ENCODE data around the gene PCDH1. TPM values are rescaled to one million over a fixed set of nuclear protein-coding genes. Genes with fewer than 3 reads are reported as not detected.
"Not testable (repeated sequence)": the region's sequence is repeated elsewhere in the genome, so short reads cannot be mapped to it uniquely, and the experiment has no call there.

The PCDH1 gene
- total RNA-seq, 3 donors from 2014 or later: 0.05 to 0.24 (median 0.14) TPM

GRCh38 chr5:141909212-141909611, 31.0 kb upstream of the PCDH1 start:
- ATAC-seq (no peak), DNase-seq (no peak)
- peaks cover 7% of the 10 kb centered on the region for H3K4me1 Mint-ChIP-seq (ENCODE audit: low read depth)
- peaks cover 23% of the 10 kb centered on the region for H3K27me3 Mint-ChIP-seq (ENCODE audit: low read depth)
- H3K9me3 Mint-ChIP-seq: no peaks in the 10 kb centered on the region
- H3K4me3 Mint-ChIP-seq: no peak overlapping the region
- H3K36me3 Mint-ChIP-seq (ENCODE audit: insufficient read depth): no peaks in the 10 kb centered on the region

DNA sequence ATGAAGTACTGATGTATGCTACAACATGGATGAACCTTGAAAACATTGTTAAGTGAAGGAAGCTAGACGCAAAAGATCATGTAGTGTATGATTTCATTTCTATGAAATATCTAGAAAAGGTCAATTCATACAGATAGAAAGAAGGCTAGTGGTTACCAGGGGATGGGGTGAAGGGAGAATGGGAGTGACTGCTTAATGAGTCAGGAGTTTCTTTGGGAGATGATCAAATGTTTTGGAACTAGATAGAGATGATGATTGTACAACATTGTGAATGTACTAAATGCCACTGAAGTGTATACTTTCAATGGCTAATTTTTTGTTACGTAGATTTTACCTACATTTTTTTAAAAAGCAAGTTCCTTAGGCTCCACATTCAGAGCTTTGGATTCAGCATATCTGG, 30.6 kb upstream of the PCDH1 start:
- Mint-ChIP-seq H3K27me3 (ENCODE audit: low read depth) (peaks cover 21% of the 10 kb centered on the region), H3K36me3 (ENCODE audit: insufficient read depth) (no peaks in the 10 kb centered on the region), H3K9me3 (no peaks in the 10 kb centered on the region), H3K4me1 (ENCODE audit: low read depth) (peaks cover 7% of the 10 kb centered on the region), H3K4me3 (no peak overlapping the region)
- DNase-seq (no peak), ATAC-seq (no peak)

- no peaks in the 10 kb centered on the region for H3K4me1 Mint-ChIP-seq (ENCODE audit: low read depth)
- DNase-seq: no peak
- H3K36me3 Mint-ChIP-seq (ENCODE audit: insufficient read depth): no peaks in the 10 kb centered on the region
- H3K4me3 Mint-ChIP-seq: no peak overlapping the region
- ATAC-seq: no peak
- H3K9me3 Mint-ChIP-seq: no peaks in the 10 kb centered on the region
- H3K27me3 Mint-ChIP-seq (ENCODE audit: low read depth): peaks cover 5% of the 10 kb centered on the region
These were observed 28.8 kb upstream of the PCDH1 start for GRCh38 chr5:141906972-141907371.

DNA sequence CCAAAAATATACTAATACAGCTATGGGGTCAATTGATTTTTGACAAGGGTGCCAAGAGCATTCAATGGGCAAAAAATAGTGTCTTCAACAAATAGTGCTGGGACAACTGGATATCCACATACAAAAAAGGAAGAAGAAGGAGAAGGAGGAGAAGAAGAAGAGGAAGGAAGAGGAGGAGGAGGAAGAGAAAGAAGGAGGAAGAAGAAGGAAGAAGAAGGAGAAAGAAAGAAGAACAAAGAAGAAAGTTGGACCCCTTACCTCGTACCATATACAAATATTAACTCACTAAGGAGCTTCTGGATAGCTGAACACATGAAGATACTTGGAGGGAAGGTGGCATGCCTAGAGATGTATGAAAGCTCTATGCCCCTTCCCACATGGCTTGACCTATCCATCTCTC, 28.3 kb upstream of the PCDH1 start:
- peaks cover 6% of the 10 kb centered on the region for H3K27me3 Mint-ChIP-seq (ENCODE audit: low read depth)
- H3K36me3 Mint-ChIP-seq (ENCODE audit: insufficient read depth): no peaks in the 10 kb centered on the region
- ATAC-seq: no peak

GRCh38 chr5:141904551-141904950, 26.3 kb upstream of the PCDH1 start:
- H3K27me3 Mint-ChIP-seq (ENCODE audit: low read depth): peaks cover 9% of the 10 kb centered on the region
- no peak overlapping the region for H3K4me3 Mint-ChIP-seq
- no peaks in the 10 kb centered on the region for H3K9me3 Mint-ChIP-seq
- H3K36me3 Mint-ChIP-seq (ENCODE audit: insufficient read depth): no peaks in the 10 kb centered on the region
- H3K4me1 Mint-ChIP-seq (ENCODE audit: low read depth): no peaks in the 10 kb centered on the region
- DNase-seq: no peak
- no peak for ATAC-seq

More for the DNA sequence above, 28.3 kb upstream of the PCDH1 start:
- H3K9me3 Mint-ChIP-seq: no peaks in the 10 kb centered on the region
- H3K4me3 Mint-ChIP-seq: no peak overlapping the region
- no peak for DNase-seq
- no peaks in the 10 kb centered on the region for H3K4me1 Mint-ChIP-seq (ENCODE audit: low read depth)

DNA sequence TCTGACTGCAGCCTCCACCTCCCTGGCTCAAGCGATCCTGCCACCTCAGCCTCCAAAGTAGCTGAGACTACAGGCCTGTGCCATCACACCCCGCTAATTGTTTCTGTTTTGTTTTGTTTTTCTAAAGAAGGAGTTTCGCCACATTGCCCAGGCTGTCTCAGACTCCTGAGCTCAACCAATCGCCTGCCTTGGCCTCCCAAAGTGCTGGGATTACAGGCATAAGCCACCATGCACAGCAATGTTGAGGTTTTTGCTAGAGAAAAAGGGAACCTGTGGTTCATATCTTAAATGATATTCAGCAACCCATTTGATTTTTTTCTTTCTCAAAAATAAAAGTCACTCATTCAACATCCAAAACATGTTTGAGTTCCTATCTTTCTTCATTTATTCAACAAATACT, 25.1 kb upstream of the PCDH1 start:
- no peaks in the 10 kb centered on the region for H3K4me1 Mint-ChIP-seq (ENCODE audit: low read depth)
- no peaks in the 10 kb centered on the region for H3K9me3 Mint-ChIP-seq
- no peak for DNase-seq
- H3K4me3 Mint-ChIP-seq: no peak overlapping the region
- peaks cover 9% of the 10 kb centered on the region for H3K27me3 Mint-ChIP-seq (ENCODE audit: low read depth)
- H3K36me3 Mint-ChIP-seq (ENCODE audit: insufficient read depth): no peaks in the 10 kb centered on the region
- no peak for ATAC-seq

DNA sequence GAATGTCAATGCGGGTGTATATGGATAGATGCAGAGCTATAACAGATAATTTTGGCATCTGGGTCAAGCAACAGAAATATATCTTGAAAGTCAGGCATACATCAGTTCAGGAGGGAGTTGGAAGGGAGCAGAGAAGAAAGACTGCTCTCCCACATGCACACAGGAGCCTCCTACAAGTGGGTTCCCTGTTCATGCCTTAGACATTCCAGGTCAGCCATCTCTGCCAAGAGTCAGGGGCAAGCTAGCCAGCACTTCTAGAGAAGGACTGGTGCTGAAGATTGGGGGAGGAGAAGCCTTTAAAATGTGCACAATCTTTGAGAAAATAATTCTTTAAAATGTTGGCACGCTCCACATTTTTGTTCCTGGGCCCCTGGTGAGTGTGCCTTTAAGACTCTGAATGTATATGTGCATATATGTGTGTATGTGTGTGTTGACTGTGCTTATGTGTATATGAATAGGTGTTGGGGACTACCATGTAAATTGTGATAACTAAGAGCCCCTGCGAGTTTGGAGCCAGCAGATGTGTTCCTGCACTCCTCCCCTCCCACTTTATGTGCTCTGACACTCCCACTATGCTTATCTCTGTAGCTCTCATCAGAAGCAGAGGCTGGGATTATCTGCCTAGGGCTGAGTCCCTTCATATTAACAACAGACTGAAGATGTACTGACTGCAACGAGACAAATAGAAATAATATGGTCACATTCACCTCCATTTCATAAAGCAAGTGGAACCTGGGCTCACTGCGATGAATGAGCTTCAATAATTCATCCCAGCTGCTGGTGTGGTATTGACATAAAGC, 24.0 kb upstream of the PCDH1 start:
- Mint-ChIP-seq H3K27me3 (ENCODE audit: low read depth) (peaks cover 9% of the 10 kb centered on the region), H3K9me3 (no peaks in the 10 kb centered on the region), H3K4me3 (no peak overlapping the region), H3K36me3 (ENCODE audit: insufficient read depth) (no peaks in the 10 kb centered on the region), H3K4me1 (ENCODE audit: low read depth) (no peaks in the 10 kb centered on the region)
- DNase-seq (no peak), ATAC-seq (no peak)

DNA sequence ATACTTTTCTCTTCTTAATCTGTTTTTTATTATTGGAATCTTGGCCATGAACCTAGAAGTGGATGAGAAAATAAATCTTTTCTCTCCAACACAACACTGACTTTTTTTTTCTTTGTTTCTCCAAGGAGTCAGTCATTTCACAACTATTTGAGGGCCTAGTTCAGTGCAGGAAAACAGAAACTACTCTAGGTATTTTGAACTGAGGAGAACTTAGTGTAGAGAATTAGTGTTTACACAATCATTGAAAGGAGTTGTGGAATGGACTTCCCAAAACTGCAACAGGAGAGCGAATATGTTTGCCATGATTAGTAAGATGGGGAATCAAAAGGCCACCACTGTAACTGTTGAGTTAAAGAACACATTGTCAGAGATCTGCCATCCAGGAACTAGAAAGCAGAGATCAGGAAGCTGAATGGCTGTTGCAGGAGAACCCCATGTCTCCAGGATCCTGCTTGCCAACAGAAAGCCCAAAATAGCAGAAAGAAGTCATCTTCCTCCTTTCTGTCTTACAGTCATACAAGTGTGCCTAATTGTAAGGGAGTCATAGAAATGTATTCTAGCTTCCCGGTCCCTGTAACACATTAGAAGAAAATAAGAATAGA, 20.3 kb upstream of the PCDH1 start:
- Mint-ChIP-seq H3K4me3 (no peak overlapping the region), H3K4me1 (ENCODE audit: low read depth) (no peaks in the 10 kb centered on the region), H3K27me3 (ENCODE audit: low read depth) (peaks cover 13% of the 10 kb centered on the region), H3K9me3 (no peaks in the 10 kb centered on the region), H3K36me3 (ENCODE audit: insufficient read depth) (no peaks in the 10 kb centered on the region)
- ATAC-seq: no peak
- DNase-seq: no peak

- H3K36me3 Mint-ChIP-seq (ENCODE audit: insufficient read depth): no peaks in the 10 kb centered on the region
- DNase-seq: no peak
- ATAC-seq: no peak
- H3K4me1 Mint-ChIP-seq (ENCODE audit: low read depth): no peaks in the 10 kb centered on the region
- H3K27me3 Mint-ChIP-seq (ENCODE audit: low read depth): peaks cover 14% of the 10 kb centered on the region
- no peaks in the 10 kb centered on the region for H3K9me3 Mint-ChIP-seq
- H3K4me3 Mint-ChIP-seq: no peak overlapping the region
These were observed 19.2 kb upstream of the PCDH1 start for GRCh38 chr5:141897425-141897824.

- DNase-seq; H3K4me1 Mint-ChIP-seq (ENCODE audit: low read depth); H3K36me3 Mint-ChIP-seq (ENCODE audit: insufficient read depth); H3K9me3 Mint-ChIP-seq; ATAC-seq; H3K4me3 Mint-ChIP-seq: not testable (repeated sequence)
- peaks cover 26% of the 10 kb centered on the region for H3K27me3 Mint-ChIP-seq (ENCODE audit: low read depth)
These were observed 12.2 kb upstream of the PCDH1 start for GRCh38 chr5:141890429-141890828.

DNA sequence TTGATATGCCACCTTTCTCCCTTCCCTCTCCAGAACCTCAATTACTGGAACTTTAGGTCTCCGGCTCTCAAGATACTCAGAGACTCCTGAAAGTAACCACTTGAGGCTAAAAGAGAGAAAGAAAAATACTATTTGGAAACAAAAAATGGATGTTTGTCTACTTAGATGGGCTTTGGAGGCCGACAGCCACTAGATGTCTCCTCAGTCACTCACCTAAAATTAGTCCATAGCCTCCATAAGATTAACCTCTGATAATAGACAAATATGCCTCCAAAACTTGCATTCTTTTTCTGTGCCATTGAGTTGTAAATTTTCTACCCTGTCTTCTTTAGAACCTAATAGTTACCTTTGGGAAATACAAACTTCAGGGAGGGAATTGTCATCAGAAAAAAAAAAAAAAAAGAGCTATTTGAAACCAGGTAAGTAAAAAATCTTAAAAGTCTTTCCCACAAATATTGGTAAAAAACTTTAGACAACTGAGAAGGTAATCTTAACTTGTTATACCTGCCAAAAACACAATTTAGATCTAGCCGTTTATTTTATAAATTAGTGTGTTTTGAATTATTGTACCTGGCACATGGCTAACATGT, 11.2 kb upstream of the PCDH1 start:
- H3K27me3 Mint-ChIP-seq (ENCODE audit: low read depth): peaks cover 36% of the 10 kb centered on the region
- no peak overlapping the region for H3K4me3 Mint-ChIP-seq
- no peaks in the 10 kb centered on the region for H3K4me1 Mint-ChIP-seq (ENCODE audit: low read depth)
- H3K36me3 Mint-ChIP-seq (ENCODE audit: insufficient read depth): no peaks in the 10 kb centered on the region
- H3K9me3 Mint-ChIP-seq: no peaks in the 10 kb centered on the region
- ATAC-seq (no peak), DNase-seq (no peak)

GRCh38 chr5:141883892-141884318, 5.7 kb upstream of the PCDH1 start:
- no peaks in the 10 kb centered on the region for H3K36me3 Mint-ChIP-seq (ENCODE audit: insufficient read depth)
- peaks cover 69% of the 10 kb centered on the region for H3K27me3 Mint-ChIP-seq (ENCODE audit: low read depth)
- H3K9me3 Mint-ChIP-seq: no peaks in the 10 kb centered on the region
- H3K4me1 Mint-ChIP-seq (ENCODE audit: low read depth): peaks cover 9% of the 10 kb centered on the region
- no peak overlapping the region for H3K4me3 Mint-ChIP-seq
- DNase-seq (no peak), ATAC-seq (no peak)

DNA sequence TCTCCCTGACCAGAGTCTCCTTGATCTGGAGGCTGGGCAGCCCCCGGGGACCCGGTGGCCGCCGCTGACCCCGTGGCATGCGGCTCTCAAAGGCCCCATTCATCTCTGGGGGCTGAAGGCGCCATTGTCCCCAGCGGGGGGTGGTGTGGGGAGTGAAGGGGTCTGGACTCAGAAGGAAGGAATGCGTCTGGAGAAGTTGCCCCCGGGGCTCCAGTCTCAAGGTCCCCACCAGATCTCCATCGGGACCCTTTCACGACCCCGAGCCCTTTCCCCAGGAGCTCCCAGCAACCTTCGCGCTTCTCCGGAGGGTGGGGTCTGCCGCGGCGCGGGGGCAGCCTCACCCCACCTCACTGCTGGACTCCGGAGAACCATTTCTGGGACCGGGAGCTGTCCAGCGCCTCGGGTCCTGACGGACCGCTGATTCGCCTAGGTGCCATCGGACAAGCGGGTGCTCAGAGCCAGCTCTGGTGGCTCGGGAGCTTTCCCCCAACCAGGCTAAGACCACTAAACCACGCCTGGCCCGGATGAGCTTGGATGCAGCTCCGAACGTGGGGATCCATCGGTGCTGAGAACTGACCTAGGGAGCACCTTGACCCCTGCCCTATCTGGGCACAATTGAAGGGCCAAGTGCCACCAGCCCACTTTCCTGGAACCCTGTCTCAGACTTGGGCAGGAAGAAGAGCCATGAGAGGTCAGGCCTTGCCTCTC, 5.1 kb upstream of the PCDH1 start:
- Mint-ChIP-seq H3K27me3 (ENCODE audit: low read depth) (peaks cover 72% of the 10 kb centered on the region), H3K9me3 (no peaks in the 10 kb centered on the region), H3K4me1 (ENCODE audit: low read depth) (peaks cover 13% of the 10 kb centered on the region), H3K4me3 (no peak overlapping the region), H3K36me3 (ENCODE audit: insufficient read depth) (no peaks in the 10 kb centered on the region)
- DNase-seq (no peak), ATAC-seq (no peak)

GRCh38 chr5:141882594-141883183, 4.5 kb upstream of the PCDH1 start:
- ATAC-seq: no peak
- H3K36me3 Mint-ChIP-seq (ENCODE audit: insufficient read depth): no peaks in the 10 kb centered on the region

More at GRCh38 chr5:141882594-141883183, 4.5 kb upstream of the PCDH1 start:
- Mint-ChIP-seq H3K4me1 (ENCODE audit: low read depth) (peaks cover 15% of the 10 kb centered on the region), H3K4me3 (no peak overlapping the region), H3K9me3 (no peaks in the 10 kb centered on the region), H3K27me3 (ENCODE audit: low read depth) (peaks cover 74% of the 10 kb centered on the region)
- no peak for DNase-seq

Data from activated T-cell treated with anti-CD3 and anti-CD28 coated beads, Interleukin-2, amount 50 U/mL, for 4 hours (primary cell).